HCT116 (cell line): ENCODE data around the gene COPS9. TPM values are rescaled to one million over a fixed set of nuclear protein-coding genes. Genes with fewer than 3 reads are reported as not detected.

Experiments used
- ATAC-seq: fragments of 200-7000 bp; cut with Tn5 transposase; 2 replicates; pipeline ENCODE4 v1.9.1; 2020; ENCODE audit warnings: mild to moderate bottlenecking, moderate library complexity
- BruUV-seq: library from RNA; stranded (reverse); fragments of 400-500 nt; replicated peaks from 2 replicates; lab custom pipeline; 2021; lab: Mats Ljungman, UMichigan
- CTCF ChIA-PET: fragments of 300-600 bp; sonication (Branson Sonifier 250); formaldehyde crosslinking; loops from one replicate; lab custom pipeline; 2021; ENCODE audit warnings: antibody characterized with exemption; lab: Charles Lee
- POLR2A ChIA-PET: fragments of 300-600, 350-600 bp; sonication (Branson Sonifier 250); formaldehyde crosslinking; loops from one replicate; lab custom pipeline; 2021; ENCODE audit warnings: antibody characterized with exemption; lab: Charles Lee
- RAD21 ChIA-PET, 2 experiments: fragments of 300-600 bp; sonication (Branson Sonifier 250); formaldehyde crosslinking; loops; one replicate each; lab custom pipeline; 2023; ENCODE audit warnings: low total read pairs in 2 of 2; ENCODE audit not compliant: uncharacterized antibody in 2 of 2, unreplicated experiment in 2 of 2, low non-redundant PET in 1 of 2; lab: Charles Lee
- DNase-seq: peaks from one replicate; pipeline ENCODE4 v3.0.0-alpha.2; 2010; ENCODE audit warnings: low read depth, low spot score
- H2AFZ ChIP-seq: fragments of 200-600 bp; shearing (Covaris generic), sonication (generic); 2 replicates; pipeline ENCODE4 v1.6.1; 2017; ENCODE audit warnings: low read depth, mixed run types, mixed read lengths, antibody characterized with exemption, low read length; ENCODE audit not compliant: poor library complexity, severe bottlenecking
- H3K27ac ChIP-seq: 2 replicates; pipeline ENCODE4 v1.5.1; 2012; ENCODE audit warnings: low read depth, low read length
- H3K27me3 ChIP-seq: fragments of 200-600 bp; sonication (generic); 2 replicates; pipeline ENCODE4 v1.6.1; 2016; ENCODE audit warnings: mixed run types, low read length, mixed read lengths; ENCODE audit not compliant: insufficient read depth
- H3K36me3 ChIP-seq, 2 experiments: fragments of 200-500 bp in 1 of 2; fragments of 200-600 bp in 1 of 2; sonication (Bioruptor generic) in 1 of 2; sonication (generic) in 1 of 2; 2 replicates each; pipeline versions ENCODE4 v1.5.1 to v1.6.1; 2014 to 2016; ENCODE audit warnings: low read length in 2 of 2, inconsistent platforms in 1 of 2, mixed read lengths in 1 of 2, mixed run types in 1 of 2; ENCODE audit not compliant: insufficient read depth in 2 of 2, control insufficient read depth in 1 of 2
- H3K4me1 ChIP-seq, 2 experiments: fragments of 200-600 bp in 1 of 2; sonication (generic) in 1 of 2; 2 replicates each; pipeline versions ENCODE4 v1.5.1 to v1.6.1; 2012 to 2017; ENCODE audit warnings: low read length in 2 of 2, inconsistent platforms in 1 of 2, mild to moderate bottlenecking in 1 of 2, mixed read lengths in 1 of 2, mixed run types in 1 of 2, moderate library complexity in 1 of 2; ENCODE audit not compliant: insufficient read depth in 2 of 2, control insufficient read depth in 1 of 2
- H3K4me2 ChIP-seq: fragments of 200-600 bp; sonication (generic); 2 replicates; pipeline ENCODE4 v1.6.1; 2017; ENCODE audit warnings: mixed run types, low read length, mixed read lengths
- H3K4me3 ChIP-seq, 2 experiments: fragments of 200-600 bp in 1 of 2; sonication (generic) in 1 of 2; replicated peaks in 1 of 2; 2 replicates each; pipeline ENCODE4 v1.5.1; 2011 to 2016; ENCODE audit warnings: low read length in 2 of 2, control low read depth in 1 of 2, low read depth in 1 of 2, mild to moderate bottlenecking in 1 of 2, mixed read lengths in 1 of 2, mixed run types in 1 of 2
- H3K79me2 ChIP-seq: fragments of 200-600 bp; sonication (generic); 2 replicates; pipeline ENCODE4 v1.6.1; 2017; ENCODE audit warnings: mild to moderate bottlenecking, mixed run types, low read length, moderate library complexity, mixed read lengths; ENCODE audit not compliant: insufficient read depth
- H3K9ac ChIP-seq: fragments of 200-600 bp; sonication (generic); 2 replicates; pipeline ENCODE4 v1.6.1; 2016; ENCODE audit warnings: low read length, mixed read lengths
- H3K9me2 ChIP-seq: fragments of 200-600 bp; sonication (generic), shearing (Covaris generic); 2 replicates; pipeline ENCODE4 v1.6.1; 2017; ENCODE audit warnings: mixed run types, mild to moderate bottlenecking, moderate library complexity; ENCODE audit not compliant: insufficient read depth
- H3K9me3 ChIP-seq, 2 experiments: fragments of 200-500 bp in 1 of 2; fragments of 200-600 bp in 1 of 2; sonication (Bioruptor generic) in 1 of 2; sonication (generic) in 1 of 2; 2 replicates each; pipeline ENCODE4 v1.6.1; 2014 to 2017; ENCODE audit warnings: low read length in 2 of 2, mixed read lengths in 2 of 2, inconsistent platforms in 1 of 2, low read depth in 1 of 2, mild to moderate bottlenecking in 1 of 2, mixed run types in 1 of 2, moderate library complexity in 1 of 2; ENCODE audit not compliant: control insufficient read depth in 1 of 2, insufficient read depth in 1 of 2
- H4K20me1 ChIP-seq: fragments of 200-600 bp; sonication (generic), shearing (Covaris generic); 2 replicates; pipeline ENCODE4 v1.6.1; 2017; ENCODE audit warnings: mixed run types, mild to moderate bottlenecking, moderate library complexity; ENCODE audit not compliant: insufficient read depth
- CBX3 ChIP-seq: IDR thresholded peaks from 2 replicates; pipeline ENCODE4 v1.6.1; 2012; ENCODE audit warnings: low read depth
- CTCF ChIP-seq, 3 experiments: fragments of 200-600 bp in 1 of 3; sonication (generic) in 1 of 3; IDR thresholded peaks in 2 of 3; conservative IDR thresholded peaks in 1 of 3; 2 replicates each; pipeline ENCODE4 v1.5.1; 2012 to 2017; ENCODE audit warnings: low read depth in 2 of 3, low read length in 2 of 3, antibody characterized with exemption in 1 of 3, borderline replicate concordance in 1 of 3, control low read depth in 1 of 3, mild to moderate bottlenecking in 1 of 3, mixed read lengths in 1 of 3, mixed run types in 1 of 3, moderate library complexity in 1 of 3; ENCODE audit not compliant: insufficient read depth in 1 of 3
- EGR1 ChIP-seq: IDR thresholded peaks from 2 replicates; pipeline ENCODE4 v1.6.1; 2012; ENCODE audit warnings: low read depth
- ELF1 ChIP-seq: IDR thresholded peaks from 2 replicates; pipeline ENCODE4 v1.6.1; 2012; ENCODE audit warnings: low read depth, borderline replicate concordance
- EZH2 ChIP-seq: fragments of 200-600 bp; sonication (generic); IDR thresholded peaks from 2 replicates; pipeline ENCODE4 v1.6.1; 2017; ENCODE audit warnings: antibody characterized with exemption, mixed run types
- FOSL1 ChIP-seq: IDR thresholded peaks from 2 replicates; pipeline ENCODE4 v1.6.1; 2012; ENCODE audit warnings: low read depth
- JUND ChIP-seq: IDR thresholded peaks from 2 replicates; pipeline ENCODE4 v1.6.1; 2012
- MAX ChIP-seq: IDR thresholded peaks from 2 replicates; pipeline ENCODE4 v1.6.1; 2012
- POLR2A ChIP-seq: IDR thresholded peaks from 2 replicates; pipeline ENCODE4 v1.7.0; 2011; ENCODE audit warnings: borderline replicate concordance; ENCODE audit not compliant: insufficient read depth, insufficient read length; ENCODE audit errors: extremely low read depth
- POLR2AphosphoS5 ChIP-seq: IDR thresholded peaks from 2 replicates; pipeline ENCODE4 v1.6.1; 2011; ENCODE audit warnings: mild to moderate bottlenecking, low read depth, low read length, moderate library complexity
- RAD21 ChIP-seq: IDR thresholded peaks from 2 replicates; pipeline ENCODE4 v1.6.1; 2012; ENCODE audit warnings: low read depth, mild to moderate bottlenecking
- REST ChIP-seq: IDR thresholded peaks from 2 replicates; pipeline ENCODE4 v1.6.1; 2012; ENCODE audit warnings: low read depth
- SIN3A ChIP-seq: IDR thresholded peaks from 2 replicates; pipeline ENCODE4 v1.6.1; 2012; ENCODE audit warnings: low read depth
- SP1 ChIP-seq: IDR thresholded peaks from 2 replicates; pipeline ENCODE4 v1.6.1; 2012; ENCODE audit warnings: low read depth
- SRF ChIP-seq: IDR thresholded peaks from 2 replicates; pipeline ENCODE4 v1.6.1; 2012; ENCODE audit warnings: low read depth
- TCF7L2 ChIP-seq: IDR thresholded peaks from 2 replicates; pipeline ENCODE4 v1.7.0; 2011; ENCODE audit warnings: borderline replicate concordance, inconsistent platforms; ENCODE audit not compliant: insufficient read depth, insufficient read length; ENCODE audit errors: extremely low read depth
- ZFX ChIP-seq: fragments of 450-650 bp; IDR thresholded peaks from 2 replicates; pipeline ENCODE4 v1.6.1; 2017
- ZNF274 ChIP-seq: fragments of 200-500 bp; sonication (Bioruptor generic); IDR thresholded peaks from 2 replicates; pipeline ENCODE4 v1.6.1; 2014; ENCODE audit warnings: mild to moderate bottlenecking, low read depth, low read length, inconsistent platforms
- intact Hi-C: fragments of 100-400 bp; cut with micrococcal nuclease; formaldehyde crosslinking; loops from 2 replicates; pipeline ENCODE4 v1.10.0; 2022
- total RNA-seq: library from RNA; stranded (reverse); gene quantifications from one replicate; pipeline ENCODE4 v1.2.1, GENCODE V29; 2021; ENCODE audit not compliant: unreplicated experiment

Gene COPS9
- total RNA-seq, 1 experiment from 2014 or later: 111 TPM

- Histone ChIP-seq H3K9ac (no peak overlapping the region), H3K9me3 (no peaks in the 10 kb centered on the region), H3K4me3 (no peak overlapping the region), H3K4me1 (no peaks in the 10 kb centered on the region)
- intact Hi-C loops: no loop called here
- BruUV-seq: no TSS peak
- POLR2A ChIA-PET: no interaction called here
- TF ChIP-seq ELF1 (no peak), TCF7L2 (no peak), EGR1 (no peak), JUND (no peak), CBX3 (no peak), POLR2A (no peak)
- TF ChIP-seq, all 23 proteins: peak for 0
- H3K36me3 ChIP-seq: no peaks in the 10 kb centered on the region
- H4K20me1 ChIP-seq: no peaks in the 10 kb centered on the region
- no peak overlapping the region for H3K4me2 ChIP-seq
- H3K27me3 ChIP-seq: peaks cover 38% of the 10 kb centered on the region
- ChIA-PET RAD21 (no interaction called here), CTCF (no interaction called here)
- no peaks in the 10 kb centered on the region for H3K9me2 ChIP-seq
- H3K79me2 ChIP-seq: no peaks in the 10 kb centered on the region
- DNase-seq (no peak), ATAC-seq (no peak)
- H3K27ac ChIP-seq: no peak overlapping the region
- no peak overlapping the region for H2AFZ ChIP-seq
Observed at GRCh38 chr2:240111253-240111652, 24.9 kb downstream of the COPS9 start.

DNA sequence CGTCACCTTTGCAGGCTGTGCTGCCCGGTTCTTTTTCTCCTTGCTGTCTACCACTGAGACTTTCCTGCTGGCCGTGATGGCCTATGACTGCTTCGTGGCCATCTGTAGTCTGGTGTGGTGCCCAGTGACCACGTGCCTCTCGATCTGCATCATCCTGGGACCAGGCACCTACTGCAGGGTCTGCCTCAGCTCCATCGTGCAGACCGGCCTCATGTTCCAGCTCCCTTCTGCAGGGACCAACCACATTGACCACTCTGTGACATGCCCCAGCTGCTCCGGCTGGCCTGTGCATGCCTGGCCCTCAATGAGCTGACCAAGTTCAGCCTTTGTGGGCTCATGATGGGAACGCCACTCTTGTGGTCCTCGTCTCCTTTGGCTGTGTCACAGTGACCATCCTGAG, 26.7 kb downstream of the COPS9 start:
- ChIA-PET RAD21 (no interaction called here), CTCF (no interaction called here), POLR2A (no interaction called here)
- H3K27ac ChIP-seq: no peak overlapping the region
- H4K20me1 ChIP-seq: no peaks in the 10 kb centered on the region
- H3K9me3 ChIP-seq: no peaks in the 10 kb centered on the region
- ATAC-seq (no peak), DNase-seq (no peak)
- H3K4me2 ChIP-seq: no peak overlapping the region
- no peaks in the 10 kb centered on the region for H3K9me2 ChIP-seq
- intact Hi-C loops: no loop called here
- no peaks in the 10 kb centered on the region for H3K79me2 ChIP-seq
- H2AFZ ChIP-seq: no peak overlapping the region
- H3K9ac ChIP-seq: no peak overlapping the region
- H3K4me3 ChIP-seq: no peak overlapping the region
- no peaks in the 10 kb centered on the region for H3K4me1 ChIP-seq
- H3K36me3 ChIP-seq: no peaks in the 10 kb centered on the region
- no TSS peak for BruUV-seq
- peaks cover 34% of the 10 kb centered on the region for H3K27me3 ChIP-seq
- no peak for TF ChIP-seq SIN3A
- no peak for TF ChIP-seq ZNF274
- no peak for TF ChIP-seq CBX3
- no peak for TF ChIP-seq MAX
- TF ChIP-seq ZFX: no peak
- no peak for TF ChIP-seq SRF
- no peak for TF ChIP-seq TCF7L2
- no peak for TF ChIP-seq JUND
- TF ChIP-seq REST: no peak
- no peak for TF ChIP-seq RAD21
- no peak for TF ChIP-seq CTCF (IDR thresholded peaks at IDR 0.05 in 2 of 3, conservative IDR thresholded peaks at IDR 0.05 in 1 of 3; ENCODE audit: borderline replicate concordance in 1 of 3, insufficient read depth in 1 of 3, low read depth in 2 of 3, low read length in 2 of 3)
- no peak for TF ChIP-seq FOSL1
- TF ChIP-seq POLR2AphosphoS5: no peak
- no peak for TF ChIP-seq SP1
- no peak for TF ChIP-seq EZH2
